Activated naive CD4-positive, alpha-beta T cell treated with anti-CD3 and anti-CD28 coated beads, Interleukin-2, amount 10 ng/mL, durations not matched to agents 7 days and 5 days (primary cell): ENCODE measurements around the gene CCM2.

Experiments
- CTCF ChIA-PET: fragments of 350-600 bp; sonication (Branson Sonifier 250); formaldehyde crosslinking; loops from one replicate; lab custom pipeline; 2021; ENCODE audit warnings: antibody characterized with exemption; lab: Charles Lee
- DNase-seq: peaks from one replicate; pipeline ENCODE4 v3.0.0-alpha.2; 2020
- H3K27ac Mint-ChIP-seq: one replicate; pipeline ENCODE4 v1.8.0; 2021; ENCODE audit warnings: mild to moderate bottlenecking, moderate library complexity, mixed read lengths
- H3K27me3 Mint-ChIP-seq: one replicate; pipeline ENCODE4 v1.8.0; 2021; ENCODE audit warnings: mild to moderate bottlenecking, mixed read lengths
- H3K36me3 Mint-ChIP-seq: one replicate; pipeline ENCODE4 v1.8.0; 2021; ENCODE audit warnings: mixed read lengths
- H3K4me1 Mint-ChIP-seq: one replicate; pipeline ENCODE4 v1.8.0; 2021; ENCODE audit warnings: mixed read lengths
- H3K4me3 Mint-ChIP-seq: one replicate; pipeline ENCODE4 v1.8.0; 2021; ENCODE audit warnings: mild to moderate bottlenecking, moderate library complexity, mixed read lengths
- H3K9me3 Mint-ChIP-seq: one replicate; pipeline ENCODE4 v1.8.0; 2021; ENCODE audit warnings: mixed read lengths

CCM2 gene

GRCh38 chr7:44981035-44981706 is 18.8 kb upstream of the CCM2 start:
- Mint-ChIP-seq H3K36me3 (peaks cover 77% of the 10 kb centered on the region), H3K4me1 (peaks cover 83% of the 10 kb centered on the region), H3K9me3 (no peaks in the 10 kb centered on the region), H3K27me3 (no peaks in the 10 kb centered on the region), H3K27ac (peak overlapping the region; percentile 92), H3K4me3 (peak overlapping the region; percentile 90)
- CTCF ChIA-PET = interaction anchor here (0.6 to 2.9 kb wide), 4 partner anchors 15 to 131 kb away, joined by 3 to 16 read pairs (median 7); partner anchors contain the start of gene CCM2
- DNase-seq = peak; percentile 30

- Mint-ChIP-seq H3K4me1 (peaks cover 84% of the 10 kb centered on the region), H3K9me3 (no peaks in the 10 kb centered on the region), H3K27ac (peak overlapping the region; percentile 78), H3K27me3 (peaks cover 3% of the 10 kb centered on the region), H3K4me3 (peak overlapping the region; percentile 5), H3K36me3 (peaks cover 69% of the 10 kb centered on the region)
- CTCF ChIA-PET = interaction anchor here (0.6 to 3.2 kb wide), 4 partner anchors 9 to 49 kb away, joined by 3 to 27 read pairs (median 4); partner anchors contain the start of gene CCM2
- DNase-seq = no peak
Observed at GRCh38 chr7:44982535-44982923, 17.5 kb upstream of the CCM2 start.

GRCh38 chr7:44982970-44983369 is 17.0 kb upstream of the CCM2 start:
- H3K4me1 Mint-ChIP-seq = peaks cover 86% of the 10 kb centered on the region
- H3K9me3 Mint-ChIP-seq = no peaks in the 10 kb centered on the region
- peaks cover 64% of the 10 kb centered on the region for H3K36me3 Mint-ChIP-seq
- H3K27ac Mint-ChIP-seq = peak overlapping the region; percentile 98
- peak overlapping the region; percentile 94 for H3K4me3 Mint-ChIP-seq
- no peak for DNase-seq
- peaks cover 3% of the 10 kb centered on the region for H3K27me3 Mint-ChIP-seq
- CTCF ChIA-PET = interaction anchor here (0.6 to 3.2 kb wide), 3 partner anchors 10 to 48 kb away, joined by 3 to 27 read pairs (median 3); partner anchors contain the start of gene CCM2

GRCh38 chr7:44983742-44984477 is 16.1 kb upstream of the CCM2 start:
- Mint-ChIP-seq H3K4me1 (peaks cover 87% of the 10 kb centered on the region), H3K9me3 (no peaks in the 10 kb centered on the region), H3K4me3 (peak overlapping the region; percentile 94), H3K27ac (peak overlapping the region; percentile 98), H3K36me3 (peaks cover 55% of the 10 kb centered on the region), H3K27me3 (peaks cover 3% of the 10 kb centered on the region)
- CTCF ChIA-PET = interaction anchor here (0.6 to 3.2 kb wide), 5 partner anchors 10 to 45 kb away, joined by 3 to 27 read pairs (median 5); no protein-coding TSS in a partner anchor
- DNase-seq = no peak

GRCh38 chr7:44984478-44984758 is 15.6 kb upstream of the CCM2 start:
- CTCF ChIA-PET = interaction anchor here (0.6 to 3.2 kb wide), 4 partner anchors 11 to 30 kb away, joined by 3 to 27 read pairs (median 6); no protein-coding TSS in a partner anchor
- Mint-ChIP-seq H3K27me3 (peaks cover 3% of the 10 kb centered on the region), H3K4me1 (peaks cover 85% of the 10 kb centered on the region), H3K4me3 (peak overlapping the region; percentile 94), H3K36me3 (peaks cover 57% of the 10 kb centered on the region), H3K9me3 (no peaks in the 10 kb centered on the region), H3K27ac (peak overlapping the region; percentile 98)
- no peak for DNase-seq

- H3K9me3 Mint-ChIP-seq = no peaks in the 10 kb centered on the region
- H3K27ac Mint-ChIP-seq = peak overlapping the region; percentile 98
- peaks cover 78% of the 10 kb centered on the region for H3K4me1 Mint-ChIP-seq
- H3K27me3 Mint-ChIP-seq = peaks cover 3% of the 10 kb centered on the region
- peaks cover 57% of the 10 kb centered on the region for H3K36me3 Mint-ChIP-seq
- CTCF ChIA-PET = interaction anchor here (0.6 to 2.5 kb wide), 7 partner anchors 9 to 187 kb away, joined by 3 to 8 read pairs (median 4); no protein-coding TSS in a partner anchor
- peak overlapping the region; percentile 94 for H3K4me3 Mint-ChIP-seq
- DNase-seq = no peak
Observed at GRCh38 chr7:44985033-44985695, 14.8 kb upstream of the CCM2 start.

- Mint-ChIP-seq H3K4me1 (peaks cover 71% of the 10 kb centered on the region), H3K4me3 (peak overlapping the region; percentile 94), H3K36me3 (peaks cover 53% of the 10 kb centered on the region), H3K27ac (peak overlapping the region; percentile 98), H3K9me3 (no peaks in the 10 kb centered on the region), H3K27me3 (peaks cover 3% of the 10 kb centered on the region)
- CTCF ChIA-PET = interaction anchor here (1.0 to 2.5 kb wide), 7 partner anchors 8 to 43 kb away, joined by 3 to 8 read pairs (median 4); no protein-coding TSS in a partner anchor
- no peak for DNase-seq
Observed at GRCh38 chr7:44985900-44986217, 14.1 kb upstream of the CCM2 start.

- peak overlapping the region; percentile 94 for H3K4me3 Mint-ChIP-seq
- no peaks in the 10 kb centered on the region for H3K9me3 Mint-ChIP-seq
- H3K4me1 Mint-ChIP-seq = peaks cover 65% of the 10 kb centered on the region
- DNase-seq = peak; percentile 97
- peak overlapping the region; percentile 98 for H3K27ac Mint-ChIP-seq
- H3K27me3 Mint-ChIP-seq = peaks cover 3% of the 10 kb centered on the region
- CTCF ChIA-PET = interaction anchor here (1.0 to 2.5 kb wide), 7 partner anchors 7 to 43 kb away, joined by 3 to 8 read pairs (median 4); no protein-coding TSS in a partner anchor
- peaks cover 48% of the 10 kb centered on the region for H3K36me3 Mint-ChIP-seq
Observed at GRCh38 chr7:44986218-44987053, 13.6 kb upstream of the CCM2 start.

- Mint-ChIP-seq H3K27me3 (peaks cover 3% of the 10 kb centered on the region), H3K9me3 (no peaks in the 10 kb centered on the region), H3K4me3 (peak overlapping the region; percentile 94), H3K36me3 (peaks cover 41% of the 10 kb centered on the region), H3K27ac (peak overlapping the region; percentile 98), H3K4me1 (peaks cover 55% of the 10 kb centered on the region)
- CTCF ChIA-PET = interaction anchor here (0.5 kb wide), 1 partner anchor 8 kb away, joined by 3 read pairs; the partner anchor contains the start of gene MYO1G
- no peak for DNase-seq
Observed at GRCh38 chr7:44987457-44987856, 12.5 kb upstream of the CCM2 start.

- H3K4me1 Mint-ChIP-seq = peaks cover 53% of the 10 kb centered on the region
- CTCF ChIA-PET = no interaction called here
Observed at GRCh38 chr7:44987996-44988395, 12.0 kb upstream of the CCM2 start.

GRCh38 chr7:44988701-44989100 is 11.3 kb upstream of the CCM2 start:
- CTCF ChIA-PET = interaction anchor here (1.0 to 2.7 kb wide), 2 partner anchors 9 to 15 kb away, joined by 5 to 10 read pairs; no protein-coding TSS in a partner anchor
- no peak for DNase-seq
- Mint-ChIP-seq H3K27me3 (peaks cover 3% of the 10 kb centered on the region), H3K27ac (no peak overlapping the region), H3K36me3 (peaks cover 35% of the 10 kb centered on the region), H3K4me3 (no peak overlapping the region), H3K9me3 (no peaks in the 10 kb centered on the region), H3K4me1 (peaks cover 49% of the 10 kb centered on the region)

More at GRCh38 chr7:44987996-44988395, 12.0 kb upstream of the CCM2 start:
- Mint-ChIP-seq H3K4me3 (peak overlapping the region; percentile 94), H3K9me3 (no peaks in the 10 kb centered on the region), H3K27me3 (peaks cover 3% of the 10 kb centered on the region), H3K27ac (no peak overlapping the region), H3K36me3 (peaks cover 41% of the 10 kb centered on the region)
- no peak for DNase-seq

- H3K36me3 Mint-ChIP-seq = peaks cover 31% of the 10 kb centered on the region
- peaks cover 49% of the 10 kb centered on the region for H3K4me1 Mint-ChIP-seq
- H3K27me3 Mint-ChIP-seq = peaks cover 3% of the 10 kb centered on the region
- no peak overlapping the region for H3K27ac Mint-ChIP-seq
- CTCF ChIA-PET = interaction anchor here (0.6 to 2.7 kb wide), 3 partner anchors 9 to 147 kb away, joined by 3 to 10 read pairs (median 5); no protein-coding TSS in a partner anchor
- DNase-seq = no peak
- no peak overlapping the region for H3K4me3 Mint-ChIP-seq
- H3K9me3 Mint-ChIP-seq = no peaks in the 10 kb centered on the region
Observed at GRCh38 chr7:44989132-44989531, 10.9 kb upstream of the CCM2 start.
